ENCODE measurements around the gene TMEFF1. TPM values are rescaled to one million over a fixed set of nuclear protein-coding genes. Genes with fewer than 3 reads are reported as not detected.
A peak's percentile ranks its signal among the peaks of the same experiment; 100 is the strongest.

The TMEFF1 gene
- polyA plus RNA-seq, 2 of the 4 experiments (the other 2 are of a cell fraction): 0.31 to 0.61 TPM

- ChIA-PET CTCF (interaction anchor here (0.6 to 2.1 kb wide), 41 partner anchors 9 to 1433 kb away, joined by 3 to 12 read pairs (median 4); partner anchors contain the start of gene CAVIN4), POLR2A (interaction anchor here (1.7 kb wide), 1 partner anchor 244 kb away, joined by 5 read pairs; no protein-coding TSS in a partner anchor)
- Histone ChIP-seq H3K4me2 (no peak overlapping the region), H3K4me3 (no peak overlapping the region), H3K27ac (no peak overlapping the region), H3K4me1 (peaks cover 3% of the 10 kb centered on the region; the same call in 1 of the 3 replicates), H3K9me3 (no peaks in the 10 kb centered on the region)
- DNase-seq (ENCODE audit: low read depth in 1 of 2, low spot score in 1 of 2) (peak; percentile 42 to 57), ATAC-seq (peak; percentile 55 to 73; a peak in 4 of 6 replicates), FAIRE-seq (no peak)
- TF ChIP-seq RCOR1 (IDR thresholded peaks at IDR 0.05; ENCODE audit: low read depth, low read length) (no peak), RAD21 (conservative IDR thresholded peaks at IDR 0.05 in 1 of 2, IDR thresholded peaks at IDR 0.05 in 1 of 2) (peak; percentile 96 to 98), CTCF (IDR thresholded peaks at IDR 0.05) (peak; percentile 95), SMC3 (IDR thresholded peaks at IDR 0.05) (peak; percentile 81), NPAS2 (CRISPR knock-in tag; IDR thresholded peaks at IDR 0.05; ENCODE audit: borderline replicate concordance) (no peak), PHF8 (IDR thresholded peaks at IDR 0.05; ENCODE audit: borderline replicate concordance, low read depth) (no peak)
- WGBS (ENCODE audit: missing lambda C conversion rate): 16% methylated on average over 3 of the region's 3 CpGs
These were observed 122.6 kb downstream of the TMEFF1 start for GRCh38 chr9:100595391-100596199.

- ChIA-PET POLR2A (interaction anchor here (1.2 kb wide), 1 partner anchor 245 kb away, joined by 3 read pairs; the partner anchor contains the start of gene TEX10), CTCF (interaction anchor here (0.6 to 2.1 kb wide), 6 partner anchors 9 to 715 kb away, joined by 3 to 12 read pairs (median 3); no protein-coding TSS in a partner anchor)
- peaks cover 3% of the 10 kb centered on the region; the same call in 1 of the 3 replicates for H3K4me1 ChIP-seq
- TF ChIP-seq SREBF2 (IDR thresholded peaks at IDR 0.05): no peak
- TF ChIP-seq PBX3 (IDR thresholded peaks at IDR 0.05): no peak
- 64% methylated on average over 6 of the region's 6 CpGs for WGBS (ENCODE audit: missing lambda C conversion rate)
- no peaks in the 10 kb centered on the region for H3K9me3 ChIP-seq
- FAIRE-seq (no peak), ATAC-seq (no peak), DNase-seq (ENCODE audit: low read depth in 1 of 2, low spot score in 1 of 2) (no peak)
- no peak overlapping the region for H3K4me3 ChIP-seq
- H3K4me2 ChIP-seq: no peak overlapping the region
- H3K27ac ChIP-seq: no peak overlapping the region
These were observed 124.3 kb downstream of the TMEFF1 start for GRCh38 chr9:100597236-100597635.

- no peaks in the 10 kb centered on the region for H3K9me3 ChIP-seq
- peak overlapping the region; percentile 83 for H3K4me2 ChIP-seq
- H3K4me3 ChIP-seq: peak overlapping the region; percentile 62
- H3K4me1 ChIP-seq: peaks cover 3% of the 10 kb centered on the region; the same call in 1 of the 3 replicates
- TF ChIP-seq PBX3 (IDR thresholded peaks at IDR 0.05) (no peak), USF2 (IDR thresholded peaks at IDR 0.05) (no peak), E2F6 (IDR thresholded peaks at IDR 0.05; ENCODE audit: borderline replicate concordance, low read depth) (peak; percentile 37; the same call in 1 of the 2 replicates), HOXB13 (CRISPR knock-in tag; IDR thresholded peaks at IDR 0.05; ENCODE audit: low read depth) (no peak), MAX (IDR thresholded peaks at IDR 0.05) (peak; percentile 55), POLR2AphosphoS2 (conservative IDR thresholded peaks at IDR 0.05; ENCODE audit: low read length) (no peak), POLR2A (IDR thresholded peaks at IDR 0.05; ENCODE audit: low read length) (peak; percentile 51), JUN (IDR thresholded peaks at IDR 0.05) (peak in 1 of 2 experiments; percentile 36; a peak in 1 of 5 replicates)
- ATAC-seq: peak; percentile 69 to 90
- ChIA-PET POLR2A (interaction anchor here (1.2 kb wide), 1 partner anchor 246 kb away, joined by 3 read pairs; the partner anchor contains the start of gene TEX10), CTCF (interaction anchor here (1.2 to 5.2 kb wide), 5 partner anchors 8 to 714 kb away, joined by 3 to 62 read pairs (median 13); no protein-coding TSS in a partner anchor)
- no peak for FAIRE-seq
- DNase-seq (ENCODE audit: low read depth in 1 of 2, low spot score in 1 of 2): peak; percentile 63 to 76
- WGBS (ENCODE audit: missing lambda C conversion rate): 3% methylated on average over 40 of the region's 41 CpGs
- peak overlapping the region; percentile 67 to 80 for H3K27ac ChIP-seq
These were observed 125.7 kb downstream of the TMEFF1 start for GRCh38 chr9:100598641-100599145.
